ENCODE measurements around the gene EFNB2.

DNA sequence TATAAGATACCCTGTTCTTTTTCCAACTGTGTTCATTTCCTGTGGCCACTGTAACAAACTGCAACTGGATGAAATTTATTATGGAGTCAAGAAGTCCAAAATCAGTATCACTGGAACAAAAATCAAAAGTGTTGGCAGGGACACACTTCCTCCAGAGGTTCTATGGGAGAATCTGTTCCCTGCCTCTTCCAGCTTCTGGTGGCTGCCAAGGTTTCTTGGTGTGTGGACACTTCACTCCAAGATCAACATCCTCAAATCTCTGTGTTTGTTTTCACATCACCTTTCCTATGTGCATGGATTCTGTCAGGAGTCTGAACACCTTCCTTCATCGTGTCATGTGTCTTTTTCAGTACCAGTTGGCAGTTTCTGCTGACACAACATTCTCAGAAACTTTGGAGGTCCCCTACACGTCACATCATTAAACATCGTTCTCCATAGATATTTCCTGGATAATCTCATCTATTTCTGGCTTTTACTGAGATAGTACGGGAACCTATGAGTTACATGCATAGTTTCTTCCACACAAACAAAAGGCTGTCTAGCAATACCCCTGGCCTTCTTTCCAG is 15.2 kb upstream of the EFNB2 start:
- TF ChIP-seq REST (IDR thresholded peaks at IDR 0.05; ENCODE audit: low read depth) (no peak), RAD21 (IDR thresholded peaks at IDR 0.05; ENCODE audit: low read depth) (no peak), EP300 (IDR thresholded peaks at IDR 0.05; ENCODE audit: borderline replicate concordance) (no peak), MAX (IDR thresholded peaks at IDR 0.05) (no peak), TCF12 (IDR thresholded peaks at IDR 0.05; ENCODE audit: low read depth) (no peak), CEBPB (IDR thresholded peaks at IDR 0.05) (no peak), EGR1 (IDR thresholded peaks at IDR 0.05) (no peak), NFIC (IDR thresholded peaks at IDR 0.05) (no peak), TAF1 (IDR thresholded peaks at IDR 0.05; ENCODE audit: low read depth) (no peak), YY1 (IDR thresholded peaks at IDR 0.05; ENCODE audit: low read depth) (no peak)
- TF ChIP-seq, protein P1, sequence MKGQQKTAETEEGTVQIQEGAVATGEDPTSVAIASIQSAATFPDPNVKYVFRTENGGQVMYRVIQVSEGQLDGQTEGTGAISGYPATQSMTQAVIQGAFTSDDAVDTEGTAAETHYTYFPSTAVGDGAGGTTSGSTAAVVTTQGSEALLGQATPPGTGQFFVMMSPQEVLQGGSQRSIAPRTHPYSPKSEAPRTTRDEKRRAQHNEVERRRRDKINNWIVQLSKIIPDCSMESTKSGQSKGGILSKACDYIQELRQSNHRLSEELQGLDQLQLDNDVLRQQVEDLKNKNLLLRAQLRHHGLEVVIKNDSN (IDR thresholded peaks at IDR 0.05), result no peak
